Naive thymus-derived CD8-positive, alpha-beta T cell (primary cell): ENCODE measurements around the gene EIF4ENIF1. TPM values are rescaled to one million over a fixed set of nuclear protein-coding genes. Genes with fewer than 3 reads are reported as not detected.

Experiments
- ATAC-seq, 2 donors: fragments of 150-1000 bp; cut with Tn5 transposase in 1 of 2; sonication (Bioruptor Pico), chemical (Tn5 transposase) in 1 of 2; 1 replicate in 1 of 2; 2 replicates in 1 of 2; pipeline ENCODE4 v1.10.0; 2021; ENCODE audit warnings: mild to moderate bottlenecking in 2 of 2, moderate library complexity in 2 of 2
- POLR2A ChIA-PET: fragments of 350-600 bp; sonication (Branson Sonifier 250); formaldehyde crosslinking; loops from one replicate; lab custom pipeline; 2021; ENCODE audit warnings: antibody characterized with exemption; lab: Charles Lee
- DNase-seq, 10 donors: peaks; one replicate each; pipeline versions ENCODE4 v3.0.0 to v3.0.0-alpha.2; 2020 to 2022
- H3K27ac Mint-ChIP-seq, 10 donors: one replicate each; pipeline ENCODE4 v1.8.0; 2020 to 2022; ENCODE audit warnings: mild to moderate bottlenecking in 10 of 10, mixed read lengths in 10 of 10, moderate library complexity in 4 of 10, inconsistent platforms in 1 of 10
- H3K27me3 Mint-ChIP-seq, 5 donors: one replicate each; pipeline ENCODE4 v1.8.0; 2021 to 2022; ENCODE audit warnings: mixed read lengths in 5 of 5
- H3K36me3 Mint-ChIP-seq, 3 donors: one replicate each; pipeline ENCODE4 v1.8.0; 2020 to 2022; ENCODE audit warnings: mixed read lengths in 3 of 3, mild to moderate bottlenecking in 2 of 3, inconsistent platforms in 1 of 3
- H3K4me1 Mint-ChIP-seq, 4 donors: one replicate each; pipeline ENCODE4 v1.8.0; 2021 to 2022; ENCODE audit warnings: mixed read lengths in 4 of 4
- H3K4me3 Mint-ChIP-seq, 10 donors: one replicate each; pipeline ENCODE4 v1.8.0; 2020 to 2022; ENCODE audit warnings: mild to moderate bottlenecking in 10 of 10, mixed read lengths in 10 of 10, moderate library complexity in 6 of 10, inconsistent platforms in 1 of 10
- H3K9me3 Mint-ChIP-seq, 9 donors: one replicate each; pipeline ENCODE4 v1.8.0; 2020 to 2022; ENCODE audit warnings: mixed read lengths in 9 of 9, mild to moderate bottlenecking in 3 of 9, inconsistent platforms in 1 of 9, moderate library complexity in 1 of 9
- polyA plus RNA-seq, 3 donors: library from polyadenylated mRNA; unstranded; fragments of 300-500 nt; fragmentation: Illumina TruSeq; gene quantifications; one replicate each; pipeline ENCODE4 v1.2.3, GENCODE V29; 2021
- total RNA-seq, 8 experiments: library from RNA in 2 of 8; stranded (reverse) in 2 of 8; gene quantifications; one replicate each; pipeline ENCODE4 v1.2.3 and lab custom pipeline; 2021 to 2026

The EIF4ENIF1 gene
- total and polyA plus RNA-seq, 5 experiments from 2014 or later: 6.2 to 36.6 (median 13.4) TPM

- H3K4me1 Mint-ChIP-seq: peaks cover 6 to 20% (median 11%) of the 10 kb centered on the region in 4 donors
- peaks cover 0 to 82% (median 10%) of the 10 kb centered on the region in 3 donors for H3K36me3 Mint-ChIP-seq
- peak overlapping the region in 1 of 10 donors; percentile 12 for H3K27ac Mint-ChIP-seq
- H3K4me3 Mint-ChIP-seq: no peak overlapping the region
- H3K27me3 Mint-ChIP-seq: no peaks in the 10 kb centered on the region
- POLR2A ChIA-PET: interaction anchor here (1.0 kb wide), 1 partner anchor 31 kb away, joined by 8 read pairs; no protein-coding TSS in a partner anchor
- no peaks in the 10 kb centered on the region for H3K9me3 Mint-ChIP-seq
- DNase-seq: no peak
- no peak for ATAC-seq
Measured at GRCh38 chr22:31474743-31475142, 14.9 kb downstream of the EIF4ENIF1 start.

- H3K36me3 Mint-ChIP-seq: peaks cover 4 to 82% (median 18%) of the 10 kb centered on the region in 3 donors
- H3K27ac Mint-ChIP-seq: no peak overlapping the region
- H3K4me1 Mint-ChIP-seq: peaks cover 0 to 4% (median 2%) of the 10 kb centered on the region in 4 donors
- H3K27me3 Mint-ChIP-seq: no peaks in the 10 kb centered on the region
- ATAC-seq: no peak
- no peaks in the 10 kb centered on the region for H3K9me3 Mint-ChIP-seq
- no peak overlapping the region for H3K4me3 Mint-ChIP-seq
- POLR2A ChIA-PET: no interaction called here
- DNase-seq: no peak
Measured at GRCh38 chr22:31465307-31465706, 24.3 kb downstream of the EIF4ENIF1 start.

- POLR2A ChIA-PET: no interaction called here
- Mint-ChIP-seq H3K36me3 (peaks cover 4 to 82% (median 21%) of the 10 kb centered on the region in 3 donors), H3K9me3 (no peaks in the 10 kb centered on the region), H3K4me3 (no peak overlapping the region), H3K27ac (no peak overlapping the region), H3K4me1 (peaks cover 0 to 4% (median 1%) of the 10 kb centered on the region in 4 donors), H3K27me3 (no peaks in the 10 kb centered on the region)
- no peak for ATAC-seq
- no peak for DNase-seq
Measured at GRCh38 chr22:31461699-31462098, 27.9 kb downstream of the EIF4ENIF1 start.

- ATAC-seq (peak; percentile 49 to 57), DNase-seq (peak in 3 of 10 donors; percentile 8 to 34 (median 24))
- POLR2A ChIA-PET: interaction anchor here (0.6 to 1.4 kb wide), 3 partner anchors 9 to 109 kb away, joined by 3 to 8 read pairs (median 4); no protein-coding TSS in a partner anchor
Measured at GRCh38 chr22:31451709-31452571, 37.7 kb downstream of the EIF4ENIF1 start.

GRCh38 chr22:31449506-31449905 is 40.1 kb downstream of the EIF4ENIF1 start:
- POLR2A ChIA-PET: no interaction called here
- Mint-ChIP-seq H3K27ac (peak overlapping the region in 2 of 10 donors; percentile 15 to 35), H3K4me1 (peaks cover 0 to 6% (median 0%) of the 10 kb centered on the region in 4 donors), H3K9me3 (no peaks in the 10 kb centered on the region), H3K4me3 (no peak overlapping the region), H3K27me3 (no peaks in the 10 kb centered on the region), H3K36me3 (peaks cover 0 to 54% (median 9%) of the 10 kb centered on the region in 3 donors)
- DNase-seq (no peak), ATAC-seq (no peak)

More at GRCh38 chr22:31451709-31452571, 37.7 kb downstream of the EIF4ENIF1 start:
- Mint-ChIP-seq H3K27ac (peak overlapping the region in 6 of 10 donors; percentile 25 to 69 (median 48)), H3K9me3 (no peaks in the 10 kb centered on the region), H3K36me3 (peaks cover 0 to 59% (median 15%) of the 10 kb centered on the region in 3 donors), H3K4me3 (no peak overlapping the region), H3K27me3 (no peaks in the 10 kb centered on the region), H3K4me1 (peaks cover 0 to 6% (median 0%) of the 10 kb centered on the region in 4 donors)

- POLR2A ChIA-PET: no interaction called here
- ATAC-seq: no peak
- no peaks in the 10 kb centered on the region for H3K9me3 Mint-ChIP-seq
- no peaks in the 10 kb centered on the region for H3K27me3 Mint-ChIP-seq
- H3K27ac Mint-ChIP-seq: no peak overlapping the region
- H3K36me3 Mint-ChIP-seq: peaks cover 0 to 52% (median 3%) of the 10 kb centered on the region in 3 donors
- H3K4me3 Mint-ChIP-seq: no peak overlapping the region
- peaks cover 0 to 6% (median 0%) of the 10 kb centered on the region in 4 donors for H3K4me1 Mint-ChIP-seq
- no peak for DNase-seq
Measured at GRCh38 chr22:31448382-31448781, 41.3 kb downstream of the EIF4ENIF1 start.

- DNase-seq (no peak), ATAC-seq (no peak)
- POLR2A ChIA-PET: interaction anchor here (0.6 kb wide), 1 partner anchor 739 kb away, joined by 5 read pairs; no protein-coding TSS in a partner anchor
- Mint-ChIP-seq H3K27me3 (no peaks in the 10 kb centered on the region), H3K4me3 (no peak overlapping the region), H3K4me1 (peaks cover 0 to 6% (median 0%) of the 10 kb centered on the region in 4 donors), H3K9me3 (no peaks in the 10 kb centered on the region), H3K27ac (peak overlapping the region in 2 of 10 donors; percentile 47 to 81), H3K36me3 (peaks cover 0 to 54% (median 5%) of the 10 kb centered on the region in 3 donors)
Measured at GRCh38 chr22:31447337-31447736, 42.3 kb downstream of the EIF4ENIF1 start.

GRCh38 chr22:31446767-31447166 is 42.9 kb downstream of the EIF4ENIF1 start:
- no peaks in the 10 kb centered on the region for H3K9me3 Mint-ChIP-seq
- H3K27ac Mint-ChIP-seq: no peak overlapping the region
- H3K27me3 Mint-ChIP-seq: no peaks in the 10 kb centered on the region
- DNase-seq (no peak), ATAC-seq (no peak)
- H3K36me3 Mint-ChIP-seq: peaks cover 0 to 57% (median 5%) of the 10 kb centered on the region in 3 donors
- no peak overlapping the region for H3K4me3 Mint-ChIP-seq
- H3K4me1 Mint-ChIP-seq: peaks cover 0 to 6% (median 0%) of the 10 kb centered on the region in 4 donors
- POLR2A ChIA-PET: interaction anchor here (0.6 kb wide), 3 partner anchors 17 to 100 kb away, joined by 4 to 7 read pairs (median 4); no protein-coding TSS in a partner anchor

GRCh38 chr22:31446208-31446607 is 43.4 kb downstream of the EIF4ENIF1 start:
- H3K4me1 Mint-ChIP-seq: peaks cover 0 to 6% (median 0%) of the 10 kb centered on the region in 4 donors
- no peak overlapping the region for H3K27ac Mint-ChIP-seq
- POLR2A ChIA-PET: interaction anchor here (0.6 kb wide), 2 partner anchors 17 to 22 kb away, joined by 4 to 7 read pairs; no protein-coding TSS in a partner anchor
- no peaks in the 10 kb centered on the region for H3K27me3 Mint-ChIP-seq
- DNase-seq (no peak), ATAC-seq (no peak)
- no peaks in the 10 kb centered on the region for H3K9me3 Mint-ChIP-seq
- H3K4me3 Mint-ChIP-seq: no peak overlapping the region
- H3K36me3 Mint-ChIP-seq: peaks cover 0 to 63% (median 3%) of the 10 kb centered on the region in 3 donors

- no peaks in the 10 kb centered on the region for H3K27me3 Mint-ChIP-seq
- no peak for ATAC-seq
- DNase-seq: no peak
- H3K4me3 Mint-ChIP-seq: no peak overlapping the region
- no peaks in the 10 kb centered on the region for H3K9me3 Mint-ChIP-seq
- H3K4me1 Mint-ChIP-seq: peaks cover 0 to 6% (median 0%) of the 10 kb centered on the region in 4 donors
- H3K36me3 Mint-ChIP-seq: peaks cover 0 to 69% (median 3%) of the 10 kb centered on the region in 3 donors
- peak overlapping the region in 6 of 10 donors; percentile 14 to 56 (median 40) for H3K27ac Mint-ChIP-seq
- POLR2A ChIA-PET: no interaction called here
Measured at GRCh38 chr22:31445642-31446041, 44.0 kb downstream of the EIF4ENIF1 start.

GRCh38 chr22:31443516-31443915 is 46.1 kb downstream of the EIF4ENIF1 start:
- no peak for ATAC-seq
- peak overlapping the region in 1 of 10 donors; percentile 30 for H3K27ac Mint-ChIP-seq
- peaks cover 0 to 82% (median 9%) of the 10 kb centered on the region in 3 donors for H3K36me3 Mint-ChIP-seq

GRCh38 chr22:31442768-31443489 is 46.7 kb downstream of the EIF4ENIF1 start:
- no peak overlapping the region for H3K4me3 Mint-ChIP-seq
- no peak for ATAC-seq
- H3K36me3 Mint-ChIP-seq: peaks cover 0 to 81% (median 9%) of the 10 kb centered on the region in 3 donors
- no peak for DNase-seq
- no peaks in the 10 kb centered on the region for H3K9me3 Mint-ChIP-seq
- H3K27ac Mint-ChIP-seq: peak overlapping the region in 7 of 10 donors; percentile 3 to 65 (median 53)
- no peaks in the 10 kb centered on the region for H3K4me1 Mint-ChIP-seq
- POLR2A ChIA-PET: interaction anchor here (0.5 kb wide), 1 partner anchor 8 kb away, joined by 3 read pairs; no protein-coding TSS in a partner anchor
- H3K27me3 Mint-ChIP-seq: no peaks in the 10 kb centered on the region

More at GRCh38 chr22:31443516-31443915, 46.1 kb downstream of the EIF4ENIF1 start:
- Mint-ChIP-seq H3K27me3 (no peaks in the 10 kb centered on the region), H3K9me3 (no peaks in the 10 kb centered on the region), H3K4me1 (no peaks in the 10 kb centered on the region), H3K4me3 (no peak overlapping the region)
- POLR2A ChIA-PET: interaction anchor here (0.5 kb wide), 1 partner anchor 8 kb away, joined by 3 read pairs; no protein-coding TSS in a partner anchor
- DNase-seq: no peak
